ENCODE data around the gene DTYMK. TPM values are rescaled to one million over a fixed set of nuclear protein-coding genes. Genes with fewer than 3 reads are reported as not detected.

The DTYMK gene
- total RNA-seq, 2 experiments from 2014 or later = 88.0 to 93.8 TPM

DNA sequence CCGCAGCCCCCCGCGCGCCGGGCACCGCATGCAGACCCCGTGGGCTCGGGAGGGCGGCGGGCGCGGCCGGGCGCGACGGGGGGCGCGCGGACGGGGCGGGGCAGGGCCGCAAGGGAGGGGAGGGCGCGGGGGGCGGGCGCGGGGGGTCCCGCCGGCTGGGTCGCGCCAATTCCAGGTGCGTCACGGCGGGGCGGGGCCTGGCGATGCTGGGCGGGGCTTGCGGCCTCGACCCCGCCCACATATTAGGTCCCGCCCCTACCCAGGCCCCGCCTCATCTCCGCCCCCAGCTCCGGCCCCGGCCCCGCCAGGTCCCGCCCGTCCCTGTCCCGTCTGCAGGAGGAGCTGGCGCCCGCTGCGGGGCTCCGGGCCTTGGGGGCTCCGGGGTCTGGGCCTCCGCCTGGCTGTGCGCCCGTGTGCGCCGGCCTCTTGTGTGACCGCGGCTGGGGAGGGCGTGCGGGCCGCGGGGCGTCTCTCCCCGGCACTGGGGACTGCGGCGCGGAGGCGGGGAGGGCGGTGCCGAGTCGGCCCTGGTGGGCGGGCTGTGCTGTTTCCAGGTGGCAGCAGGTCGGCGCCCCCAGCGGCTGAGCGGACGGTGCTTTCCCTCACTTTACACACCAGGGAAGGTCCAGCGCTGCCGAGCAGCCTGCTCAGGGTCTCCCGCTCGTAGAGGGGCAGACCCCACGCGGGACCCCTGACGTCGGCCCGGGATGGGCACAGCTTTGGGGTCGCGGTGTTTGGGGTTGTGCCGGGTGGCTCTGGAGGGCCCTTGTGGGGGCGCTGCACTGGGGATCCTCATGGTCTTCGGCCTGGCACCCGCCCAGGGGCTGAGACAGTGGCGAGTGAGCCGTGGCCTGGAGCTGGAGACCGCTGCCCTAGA is 15.8 kb upstream of the DTYMK start:
- Mint-ChIP-seq H3K4me3 (peak overlapping the region; percentile 82), H3K4me1 (ENCODE audit: low read depth) (peaks cover 24% of the 10 kb centered on the region), H3K27ac (peak overlapping the region; percentile 61), H3K9me3 (peaks cover 6% of the 10 kb centered on the region), H3K27me3 (ENCODE audit: low read depth) (no peaks in the 10 kb centered on the region), H3K36me3 (ENCODE audit: low read depth) (peaks cover 30% of the 10 kb centered on the region)
- CTCF ChIA-PET = interaction anchor here (0.6 to 3.2 kb wide), 7 partner anchors 14 to 344 kb away, joined by 3 to 17 read pairs (median 8); partner anchors contain the start of genes D2HGDH and DTYMK
- intact Hi-C loops (cut with micrococcal nuclease) = loop anchor here (1.0 to 5.0 kb wide), 6 partner anchors 32 to 1135 kb away; partner anchors contain the start of genes D2HGDH, FARP2, MTERF4 and RNPEPL1
- peak; percentile 82 for DNase-seq

DNA sequence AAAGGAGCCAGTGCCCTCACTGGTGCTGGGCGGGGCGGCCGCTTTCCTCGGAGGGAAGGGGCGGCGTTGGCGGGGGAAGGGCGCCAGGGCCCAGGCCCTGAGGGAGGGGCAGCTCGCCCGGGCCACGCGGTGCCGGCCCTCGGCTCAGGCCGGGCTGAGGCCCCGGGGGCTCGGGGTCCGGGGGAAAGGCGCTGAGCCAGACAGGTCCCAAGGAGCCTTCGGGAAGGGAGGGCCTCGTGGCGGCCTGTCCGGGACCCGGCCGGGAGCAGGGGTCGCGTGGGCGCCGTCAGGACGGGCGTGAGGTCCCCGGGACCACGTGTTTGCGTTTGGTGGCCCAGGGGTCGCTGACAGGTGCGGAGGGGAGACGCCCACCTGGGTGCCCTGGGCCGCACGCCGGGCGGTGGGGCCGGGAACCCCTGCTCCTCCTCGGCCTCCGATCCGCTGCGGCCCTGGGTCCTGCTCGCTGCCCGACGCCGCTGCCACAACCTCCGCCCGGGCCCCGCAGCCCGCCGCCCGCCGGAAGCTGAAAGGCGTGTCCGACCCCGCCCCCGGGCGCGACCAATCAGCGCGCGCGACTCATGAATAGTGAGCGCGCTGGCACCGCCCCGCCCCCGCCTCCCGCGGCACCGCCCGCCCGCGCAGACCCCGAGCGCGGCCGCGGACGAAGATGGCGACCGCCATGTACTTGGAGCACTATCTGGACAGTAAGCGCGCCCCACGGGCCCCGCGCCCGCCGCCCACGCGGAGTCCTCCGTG is 15.0 kb upstream of the DTYMK start, which contains the start of gene ING5:
ING5 (plus strand) TSS at position 641 of the 756 bp plus-strand sequence; CDS start at position 668, 27 bp downstream.
- peaks cover 5% of the 10 kb centered on the region for H3K9me3 Mint-ChIP-seq
- H3K4me1 Mint-ChIP-seq (ENCODE audit: low read depth) = peaks cover 24% of the 10 kb centered on the region
- peak; percentile 97 for DNase-seq
- CTCF ChIA-PET = interaction anchor here (0.6 to 3.2 kb wide), 8 partner anchors 13 to 177 kb away, joined by 3 to 17 read pairs (median 6); partner anchors contain the start of genes D2HGDH and DTYMK
- H3K4me3 Mint-ChIP-seq = peak within 1 kb of the TSS; percentile 82
- H3K36me3 Mint-ChIP-seq (ENCODE audit: low read depth) = peaks cover 22% of the 10 kb centered on the region
- intact Hi-C loops (cut with micrococcal nuclease) = loop anchor here (1.0 to 5.0 kb wide), 11 partner anchors 15 to 1134 kb away; partner anchors contain the start of genes ATG4B, D2HGDH, DTYMK and FARP2
- H3K27me3 Mint-ChIP-seq (ENCODE audit: low read depth) = no peaks in the 10 kb centered on the region
- H3K27ac Mint-ChIP-seq = peak within 1 kb of the TSS; percentile 78

DNA sequence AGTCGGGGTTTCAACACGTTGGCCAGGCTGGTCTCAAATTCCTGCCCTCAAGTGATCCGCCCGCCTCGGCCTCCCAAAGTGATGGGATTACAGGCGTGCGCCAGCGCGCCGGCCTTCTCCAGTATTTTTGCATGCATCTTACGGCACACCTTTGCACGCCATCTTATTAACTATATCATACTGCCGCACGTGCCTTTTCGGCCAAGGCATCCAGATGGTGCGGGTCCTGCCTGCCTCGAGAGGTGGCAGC is 14.5 kb upstream of the DTYMK start:
- H3K4me1 Mint-ChIP-seq (ENCODE audit: low read depth) = peaks cover 24% of the 10 kb centered on the region
- intact Hi-C loops (cut with micrococcal nuclease) = loop anchor here (1.0 to 5.0 kb wide), 7 partner anchors 15 to 1134 kb away; partner anchors contain the start of genes ATG4B, DTYMK, HDLBP and MTERF4
- peaks cover 2% of the 10 kb centered on the region for H3K9me3 Mint-ChIP-seq
- peak overlapping the region; percentile 78 for H3K27ac Mint-ChIP-seq
- H3K4me3 Mint-ChIP-seq = peak overlapping the region; percentile 79
- no peaks in the 10 kb centered on the region for H3K27me3 Mint-ChIP-seq (ENCODE audit: low read depth)
- CTCF ChIA-PET = interaction anchor here (0.6 to 3.2 kb wide), 6 partner anchors 14 to 177 kb away, joined by 3 to 13 read pairs (median 4); no protein-coding TSS in a partner anchor
- no peak for DNase-seq
- H3K36me3 Mint-ChIP-seq (ENCODE audit: low read depth) = peaks cover 17% of the 10 kb centered on the region

DNA sequence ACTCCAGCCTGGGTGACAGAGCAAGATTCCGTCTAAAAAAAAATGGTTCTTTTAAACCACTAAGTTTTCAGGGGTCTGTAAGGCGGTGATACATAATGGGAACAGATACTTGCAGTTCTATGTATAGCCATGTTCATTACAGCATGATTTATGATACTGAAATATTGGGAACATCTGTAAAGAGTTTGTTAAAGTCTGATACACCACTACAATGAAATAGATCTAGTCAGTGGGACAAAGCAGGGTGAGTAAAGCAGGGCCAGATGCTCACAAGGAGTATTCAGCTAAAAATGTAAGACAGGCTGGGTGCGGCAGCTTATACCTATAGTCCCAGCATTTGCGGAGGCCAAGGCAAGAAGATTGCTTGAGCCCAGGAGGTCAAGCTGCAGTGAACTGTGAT is 9.0 kb upstream of the DTYMK start:
- CTCF ChIA-PET = no interaction called here
- H3K27ac Mint-ChIP-seq = no peak overlapping the region
- H3K9me3 Mint-ChIP-seq = no peaks in the 10 kb centered on the region
- no peaks in the 10 kb centered on the region for H3K27me3 Mint-ChIP-seq (ENCODE audit: low read depth)
- DNase-seq = no peak
- H3K36me3 Mint-ChIP-seq (ENCODE audit: low read depth) = peaks cover 28% of the 10 kb centered on the region
- H3K4me1 Mint-ChIP-seq (ENCODE audit: low read depth) = peaks cover 14% of the 10 kb centered on the region
- intact Hi-C loops (cut with micrococcal nuclease) = no loop called here
- H3K4me3 Mint-ChIP-seq = no peak overlapping the region

DNA sequence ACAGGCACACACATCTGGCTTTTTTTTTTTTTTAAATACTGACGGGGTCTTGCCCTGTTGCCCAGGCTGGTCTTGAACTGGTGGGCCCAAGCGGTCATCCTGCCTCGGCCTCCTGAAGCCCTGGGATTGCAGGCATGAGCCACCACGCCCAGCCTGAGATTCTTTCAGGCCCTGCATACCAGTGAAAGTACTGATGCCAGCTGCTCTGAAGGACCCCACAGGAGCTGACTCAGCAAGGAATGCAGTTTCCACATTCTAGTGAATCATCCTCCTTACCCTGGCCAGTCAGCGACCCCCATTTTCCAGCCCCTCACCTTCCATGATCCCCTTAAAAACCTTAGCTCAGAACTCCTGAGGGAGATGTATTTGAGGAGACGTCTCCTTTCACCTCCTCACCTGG is 5.8 kb upstream of the DTYMK start:
- no peak overlapping the region for H3K27ac Mint-ChIP-seq
- no peaks in the 10 kb centered on the region for H3K9me3 Mint-ChIP-seq
- no peaks in the 10 kb centered on the region for H3K27me3 Mint-ChIP-seq (ENCODE audit: low read depth)
- H3K4me3 Mint-ChIP-seq = no peak overlapping the region
- intact Hi-C loops (cut with micrococcal nuclease) = no loop called here
- peaks cover 36% of the 10 kb centered on the region for H3K36me3 Mint-ChIP-seq (ENCODE audit: low read depth)
- CTCF ChIA-PET = interaction anchor here (2.0 kb wide), 1 partner anchor 186 kb away, joined by 4 read pairs; no protein-coding TSS in a partner anchor
- no peak for DNase-seq
- H3K4me1 Mint-ChIP-seq (ENCODE audit: low read depth) = peaks cover 28% of the 10 kb centered on the region

DNA sequence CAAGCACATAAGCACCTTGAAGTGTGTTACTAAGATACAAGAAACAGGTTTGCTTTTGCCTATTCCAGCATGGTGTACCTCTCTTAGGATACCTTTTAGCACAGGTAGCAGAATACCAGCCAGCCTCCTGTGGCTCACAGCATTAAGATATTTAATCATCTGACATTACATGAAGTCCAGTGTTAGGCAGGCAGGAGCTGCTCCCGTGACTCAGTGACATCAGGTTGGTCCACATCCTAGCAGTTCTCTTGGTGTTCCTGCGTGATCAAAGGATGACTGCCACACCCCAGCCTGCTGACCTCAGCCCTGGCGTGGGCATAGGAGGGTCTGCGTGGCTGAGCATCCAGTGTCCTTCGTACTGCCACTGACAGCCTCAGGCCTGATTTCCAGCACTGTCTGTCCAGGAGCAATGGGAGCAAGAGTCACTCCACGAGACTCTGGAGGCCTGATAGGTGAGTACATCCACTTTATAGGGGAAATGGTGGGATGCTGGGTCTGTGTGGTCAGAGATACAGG is 3.6 kb upstream of the DTYMK start:
- CTCF ChIA-PET = interaction anchor here (0.6 kb wide), 1 partner anchor 191 kb away, joined by 3 read pairs; no protein-coding TSS in a partner anchor
- peaks cover 37% of the 10 kb centered on the region for H3K36me3 Mint-ChIP-seq (ENCODE audit: low read depth)
- H3K4me3 Mint-ChIP-seq = no peak overlapping the region
- no peaks in the 10 kb centered on the region for H3K9me3 Mint-ChIP-seq
- peaks cover 37% of the 10 kb centered on the region for H3K4me1 Mint-ChIP-seq (ENCODE audit: low read depth)
- H3K27ac Mint-ChIP-seq = no peak overlapping the region
- no peaks in the 10 kb centered on the region for H3K27me3 Mint-ChIP-seq (ENCODE audit: low read depth)
- no peak for DNase-seq
- intact Hi-C loops (cut with micrococcal nuclease) = no loop called here

DNA sequence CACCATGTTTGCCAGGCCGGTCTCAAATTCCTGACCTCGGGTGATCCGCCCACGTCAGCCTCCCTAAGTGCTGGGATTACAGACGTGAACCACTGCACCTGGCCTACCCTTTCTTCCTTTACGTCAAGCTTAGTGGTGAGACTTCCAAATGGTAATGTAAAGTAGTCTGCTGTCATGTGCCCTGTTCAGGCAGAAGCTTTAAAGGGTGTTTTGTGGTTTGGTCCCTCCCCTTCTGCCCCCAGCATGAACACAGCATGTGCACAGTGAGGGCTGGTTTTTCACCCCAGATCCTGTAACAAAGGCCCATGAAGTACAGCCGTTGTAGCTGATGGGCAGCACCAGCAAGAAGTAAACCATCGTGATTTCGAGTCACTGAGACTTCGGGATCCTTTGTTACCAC is 2.7 kb upstream of the DTYMK start:
- Mint-ChIP-seq H3K9me3 (no peaks in the 10 kb centered on the region), H3K27me3 (ENCODE audit: low read depth) (no peaks in the 10 kb centered on the region), H3K27ac (peak overlapping the region; percentile 24), H3K36me3 (ENCODE audit: low read depth) (peaks cover 37% of the 10 kb centered on the region), H3K4me3 (peak overlapping the region; percentile 49), H3K4me1 (ENCODE audit: low read depth) (peaks cover 39% of the 10 kb centered on the region)
- CTCF ChIA-PET = interaction anchor here (0.7 to 2.0 kb wide), 6 partner anchors 12 to 189 kb away, joined by 3 to 5 read pairs (median 3); partner anchors contain the start of genes D2HGDH and ING5
- intact Hi-C loops (cut with micrococcal nuclease) = loop anchor here (5.0 to 10.0 kb wide), 4 partner anchors 278 to 545 kb away; partner anchors contain the start of genes FARP2, HDLBP, PASK and SEPTIN2
- no peak for DNase-seq

DNA sequence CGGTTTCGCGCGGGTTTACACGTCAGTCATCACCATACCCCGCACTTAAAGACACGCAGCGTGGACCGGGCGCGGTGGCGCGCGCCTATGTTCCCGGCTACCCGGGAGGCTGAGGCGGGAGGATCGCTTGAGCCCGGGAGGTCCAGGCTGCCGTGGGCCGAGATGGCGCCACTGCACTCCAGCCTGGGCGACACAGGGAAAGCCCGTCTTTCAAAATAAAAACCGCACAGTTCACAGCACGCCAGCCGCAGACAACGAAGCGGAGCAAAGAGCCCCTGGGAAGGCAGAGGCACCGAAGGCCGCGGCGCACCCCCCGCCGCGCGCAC is 328 bp downstream of the DTYMK start:
- CTCF ChIA-PET = interaction anchor here (0.9 to 1.6 kb wide), 2 partner anchors 16 to 371 kb away, joined by 3 to 8 read pairs; partner anchors contain the start of gene ING5
- H3K36me3 Mint-ChIP-seq (ENCODE audit: low read depth) = peaks cover 47% of the 10 kb centered on the region
- intact Hi-C loops (cut with micrococcal nuclease) = loop anchor here (1.0 to 10.0 kb wide), 10 partner anchors 15 to 585 kb away; partner anchors contain the start of genes ATG4B, FARP2, HDLBP and PASK
- H3K9me3 Mint-ChIP-seq = no peaks in the 10 kb centered on the region
- DNase-seq = peak; percentile 24
- no peaks in the 10 kb centered on the region for H3K27me3 Mint-ChIP-seq (ENCODE audit: low read depth)
- peak overlapping the region; percentile 99 for H3K4me3 Mint-ChIP-seq
- peak overlapping the region; percentile 87 for H3K27ac Mint-ChIP-seq
- H3K4me1 Mint-ChIP-seq (ENCODE audit: low read depth) = peaks cover 39% of the 10 kb centered on the region

DNA sequence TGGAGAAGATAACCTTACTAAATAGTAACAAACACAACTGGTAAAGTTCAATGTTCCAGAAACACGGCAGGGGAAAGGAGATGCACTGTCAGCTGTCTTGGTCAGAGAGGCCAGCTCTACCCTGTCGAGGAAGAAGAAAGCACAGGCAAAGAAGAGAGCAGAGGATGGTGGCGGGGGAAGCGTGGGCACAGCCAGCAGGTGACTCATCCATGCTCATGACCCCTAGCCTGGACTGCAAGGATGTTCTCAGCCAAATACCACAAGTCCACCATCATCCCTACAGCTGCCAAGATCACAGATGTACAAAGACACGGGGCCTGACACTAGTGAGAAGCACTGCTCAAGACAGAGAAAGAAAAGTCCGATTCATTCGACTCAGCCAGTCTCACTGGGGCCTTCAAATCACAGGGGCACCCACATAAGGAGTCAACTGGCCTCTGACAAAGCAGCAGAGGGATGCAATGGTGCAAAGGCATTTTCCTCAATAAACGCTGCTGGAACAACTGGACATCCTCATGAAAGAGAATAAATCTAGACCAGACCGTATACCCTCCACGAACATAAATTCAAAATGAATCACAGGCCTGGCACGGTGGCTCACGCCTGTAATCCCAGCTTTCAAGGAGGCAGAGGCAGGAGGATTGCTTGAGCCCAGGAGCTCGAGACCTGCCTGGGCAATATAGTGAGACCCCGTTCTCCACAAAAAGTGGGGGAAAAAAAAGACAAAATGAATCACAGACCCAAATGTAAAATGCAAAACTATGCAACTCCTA is 5.6 kb downstream of the DTYMK start:
- Mint-ChIP-seq H3K4me3 (no peak overlapping the region), H3K4me1 (ENCODE audit: low read depth) (peaks cover 15% of the 10 kb centered on the region), H3K9me3 (no peaks in the 10 kb centered on the region), H3K27me3 (ENCODE audit: low read depth) (no peaks in the 10 kb centered on the region), H3K27ac (no peak overlapping the region), H3K36me3 (ENCODE audit: low read depth) (peaks cover 49% of the 10 kb centered on the region)
- no peak for DNase-seq
- intact Hi-C loops (cut with micrococcal nuclease) = loop anchor here (10.0 kb wide), 1 partner anchor 536 kb away; the partner anchor contains the start of gene PASK
- CTCF ChIA-PET = no interaction called here

DNA sequence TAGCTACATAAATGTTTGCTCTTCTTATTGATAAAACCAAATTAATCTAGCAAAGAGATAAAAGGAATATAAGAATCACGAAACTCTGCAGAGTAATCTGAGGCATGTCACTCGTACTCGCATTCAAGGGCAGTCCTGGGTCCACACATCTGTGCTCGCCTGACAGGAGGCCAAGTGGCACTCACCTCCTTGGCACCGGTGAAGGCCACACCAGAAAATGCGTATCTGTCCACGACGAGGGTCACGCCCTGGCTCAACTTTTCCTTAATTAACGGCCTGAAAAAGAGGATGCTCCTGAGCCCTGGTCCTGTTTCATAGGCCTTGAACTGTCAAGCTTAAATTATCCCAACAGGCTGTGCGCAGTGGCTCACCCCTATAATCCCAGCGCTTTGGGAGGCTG is 6.6 kb downstream of the DTYMK start:
- Mint-ChIP-seq H3K4me3 (no peak overlapping the region), H3K27ac (no peak overlapping the region), H3K36me3 (ENCODE audit: low read depth) (peaks cover 46% of the 10 kb centered on the region), H3K27me3 (ENCODE audit: low read depth) (no peaks in the 10 kb centered on the region), H3K4me1 (ENCODE audit: low read depth) (peaks cover 7% of the 10 kb centered on the region), H3K9me3 (no peaks in the 10 kb centered on the region)
- intact Hi-C loops (cut with micrococcal nuclease) = loop anchor here (10.0 kb wide), 1 partner anchor 535 kb away; the partner anchor contains the start of gene PASK
- DNase-seq = no peak
- CTCF ChIA-PET = no interaction called here

DNA sequence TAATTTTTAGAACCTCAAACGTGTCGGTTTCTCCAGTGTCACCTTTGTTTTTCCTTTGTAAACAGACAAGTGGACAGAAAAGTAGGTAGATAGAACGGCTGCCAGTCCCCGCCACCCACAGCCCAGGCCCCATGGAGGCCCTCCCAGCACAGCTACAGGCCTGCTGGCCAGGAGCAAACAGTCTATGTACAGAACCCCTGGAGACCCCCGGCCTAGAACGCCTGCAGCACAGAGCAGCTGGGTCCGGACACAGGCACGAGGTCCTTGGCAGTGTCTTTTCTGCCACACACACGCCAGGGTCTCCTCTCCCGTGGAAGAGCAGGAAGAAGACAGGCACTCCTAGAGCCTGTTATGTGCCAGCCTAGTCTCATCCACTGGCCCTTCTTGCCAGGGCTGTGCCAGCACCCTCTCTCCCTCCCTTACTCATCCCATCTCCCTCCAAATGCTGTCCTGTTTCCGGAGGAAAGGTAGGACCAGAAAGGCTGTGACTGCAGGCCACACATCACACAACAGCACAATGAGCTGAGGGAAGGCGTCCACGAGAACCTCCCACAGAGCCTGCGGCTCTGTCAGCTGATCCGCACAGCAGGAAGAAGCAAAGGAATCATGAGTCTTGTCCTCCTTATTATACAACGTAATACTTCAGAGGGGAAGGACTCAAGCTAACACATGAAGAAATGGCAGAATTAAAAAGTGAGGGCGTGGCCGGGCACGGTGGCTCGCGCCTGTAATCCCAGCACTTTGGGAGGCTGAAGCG is 7.7 kb downstream of the DTYMK start:
- Mint-ChIP-seq H3K27ac (no peak overlapping the region), H3K27me3 (ENCODE audit: low read depth) (no peaks in the 10 kb centered on the region), H3K36me3 (ENCODE audit: low read depth) (peaks cover 40% of the 10 kb centered on the region), H3K4me1 (ENCODE audit: low read depth) (peaks cover 3% of the 10 kb centered on the region), H3K9me3 (no peaks in the 10 kb centered on the region), H3K4me3 (no peak overlapping the region)
- intact Hi-C loops (cut with micrococcal nuclease) = no loop called here
- CTCF ChIA-PET = interaction anchor here (1.3 kb wide), 1 partner anchor 23 kb away, joined by 3 read pairs; the partner anchor contains the start of gene ING5
- DNase-seq = no peak
